GM12878 (cell line): ENCODE data around the gene TMEM170B. TPM values are rescaled to one million over a fixed set of nuclear protein-coding genes. Genes with fewer than 3 reads are reported as not detected.

Experiments
- ATAC-seq: fragments of 200-7000 bp; cut with Tn5 transposase; 3 replicates; pipeline ENCODE4 v1.9.1; 2020; ENCODE audit warnings: mild to moderate bottlenecking, moderate library complexity
- BruUV-seq: library from RNA; stranded (reverse); fragments of 400-500 nt; replicated peaks from 2 replicates; lab custom pipeline; 2021; lab: Mats Ljungman, UMichigan
- CTCF ChIA-PET: fragments of 300-600 bp; sonication (Branson Sonifier 250); formaldehyde crosslinking; extraction: SDS; loops from one replicate; lab custom pipeline; 2021; ENCODE audit warnings: inconsistent platforms; lab: Yijun Ruan, JAX
- POLR2A ChIA-PET: fragments of 350-600 bp; formaldehyde crosslinking; extraction: SDS; loops from one replicate; lab custom pipeline; 2021; ENCODE audit warnings: inconsistent platforms; lab: Charles Lee
- RAD21 ChIA-PET: fragments of 300-600 bp; sonication (Branson Sonifier 250); formaldehyde crosslinking; loops from one replicate; lab custom pipeline; 2023; ENCODE audit warnings: antibody characterized with exemption; ENCODE audit not compliant: unreplicated experiment; lab: Charles Lee
- SMC1A ChIA-PET: fragments of 300-600 bp; sonication (Branson Sonifier 250); formaldehyde crosslinking; loops from one replicate; lab custom pipeline; 2023; ENCODE audit not compliant: unreplicated experiment, uncharacterized antibody; lab: Charles Lee
- DNase-seq: peaks from one replicate; pipeline ENCODE4 v3.0.0-alpha.2; 2011; ENCODE audit warnings: low read depth, low spot score
- FAIRE-seq: peaks from 3 replicates; lab custom pipeline; 2011; peaks lifted over from hg19 to GRCh38; lab: Jason Lieb, UNC
- H2AFZ ChIP-seq: 2 replicates; pipeline ENCODE4 v1.6.0; 2011; ENCODE audit warnings: low read depth, low read length, control low read depth; ENCODE audit not compliant: control insufficient read depth
- H3K27ac ChIP-seq: 2 replicates; pipeline ENCODE4 v1.5.1; 2011; ENCODE audit warnings: control low read depth; ENCODE audit not compliant: control insufficient read depth, insufficient read depth
- H3K27me3 ChIP-seq, 2 experiments: replicated peaks in 1 of 2; 2 replicates each; pipeline versions ENCODE4 v1.6.0 to v1.6.1; 2011; ENCODE audit warnings: low read length in 1 of 2; ENCODE audit not compliant: control insufficient read depth in 2 of 2, insufficient read depth in 2 of 2
- H3K36me3 ChIP-seq, 2 experiments: 2 replicates each; pipeline ENCODE4 v1.5.1; 2011; ENCODE audit warnings: low read length in 1 of 2; ENCODE audit not compliant: control insufficient read depth in 2 of 2, insufficient read depth in 2 of 2
- H3K4me1 ChIP-seq: 2 replicates; pipeline ENCODE4 v1.6.1; 2011; ENCODE audit warnings: mild to moderate bottlenecking, low read length, moderate library complexity, mixed read lengths; ENCODE audit not compliant: control insufficient read depth, insufficient read depth
- H3K4me2 ChIP-seq: 2 replicates; pipeline ENCODE4 v1.6.0; 2011; ENCODE audit warnings: control low read depth; ENCODE audit not compliant: control insufficient read depth, insufficient read depth
- H3K4me3 ChIP-seq: fragments of 200-600 bp; sonication (generic); 2 replicates; pipeline ENCODE4 v1.5.1; 2016
- H3K79me2 ChIP-seq: 2 replicates; pipeline ENCODE4 v1.6.0; 2011; ENCODE audit warnings: low read length; ENCODE audit not compliant: control insufficient read depth, insufficient read depth
- H3K9ac ChIP-seq: 2 replicates; pipeline ENCODE4 v1.8.0; 2011; ENCODE audit warnings: low read length, control low read depth, mixed read lengths; ENCODE audit not compliant: control insufficient read depth, insufficient read depth
- H3K9me3 ChIP-seq: replicated peaks from 3 replicates; pipeline ENCODE4 v1.5.1; 2011; ENCODE audit warnings: mild to moderate bottlenecking, low read length; ENCODE audit not compliant: control insufficient read depth, insufficient read depth
- H4K20me1 ChIP-seq: 2 replicates; pipeline ENCODE4 v1.6.0; 2011; ENCODE audit not compliant: control insufficient read depth, insufficient read depth
- ATF7 ChIP-seq: fragments of 450-650 bp; IDR thresholded peaks from 2 replicates; pipeline ENCODE4 v1.6.1; 2016; ENCODE audit warnings: low read depth, mild to moderate bottlenecking
- GABPA ChIP-seq: IDR thresholded peaks from 2 replicates; pipeline ENCODE4 v1.6.1; 2014; ENCODE audit warnings: antibody characterized with exemption, low read depth, mild to moderate bottlenecking, inconsistent platforms
- GATAD2B ChIP-seq: fragments of 450-650 bp; conservative IDR thresholded peaks from 2 replicates; pipeline ENCODE4 v1.6.1; 2017; ENCODE audit warnings: low read depth, mild to moderate bottlenecking, moderate library complexity
- HCFC1 ChIP-seq: fragments of 150-350 bp; IDR thresholded peaks from 2 replicates; pipeline ENCODE4 v1.6.1; 2014; ENCODE audit warnings: low read length
- HDAC6 ChIP-seq: fragments of 200-600 bp; sonication (generic); IDR thresholded peaks from one replicate; pipeline ENCODE4 v1.8.0; 2017; ENCODE audit warnings: antibody characterized with exemption; ENCODE audit not compliant: unreplicated experiment
- HDGF ChIP-seq: fragments of 450-650 bp; IDR thresholded peaks from 2 replicates; pipeline ENCODE4 v1.6.1; 2016; ENCODE audit warnings: antibody characterized with exemption
- IRF5 ChIP-seq: fragments of 450-650 bp; IDR thresholded peaks from 2 replicates; pipeline ENCODE4 v1.6.1; 2017; ENCODE audit warnings: borderline replicate concordance
- MEF2B ChIP-seq: fragments of 450-650 bp; IDR thresholded peaks from 2 replicates; pipeline ENCODE4 v1.6.1; 2018; ENCODE audit warnings: mild to moderate bottlenecking, moderate library complexity; ENCODE audit not compliant: partially characterized antibody, poor library complexity, severe bottlenecking
- MLLT1 ChIP-seq: fragments of 450-650 bp; IDR thresholded peaks from 2 replicates; pipeline ENCODE4 v1.6.1; 2016; ENCODE audit warnings: mild to moderate bottlenecking
- NFYB ChIP-seq: IDR thresholded peaks from 2 replicates; pipeline ENCODE4 v1.6.1; 2011; ENCODE audit warnings: low read depth, mild to moderate bottlenecking, low read length, improper control_type of control experiment, moderate library complexity; ENCODE audit not compliant: insufficient read depth
- PAX8 ChIP-seq: fragments of 450-650 bp; IDR thresholded peaks from 2 replicates; pipeline ENCODE4 v1.6.1; 2017; ENCODE audit warnings: mild to moderate bottlenecking, moderate library complexity
- RAD51 ChIP-seq: fragments of 450-650 bp; IDR thresholded peaks from 2 replicates; pipeline ENCODE4 v1.6.1; 2016; ENCODE audit warnings: moderate library complexity, mild to moderate bottlenecking, inconsistent platforms
- SRF ChIP-seq, 2 experiments: IDR thresholded peaks; 2 replicates each; pipeline ENCODE4 v1.6.1; 2011; ENCODE audit warnings: low read depth in 2 of 2, low read length in 2 of 2, mild to moderate bottlenecking in 1 of 2, moderate library complexity in 1 of 2
- TAF1 ChIP-seq: IDR thresholded peaks from 2 replicates; pipeline ENCODE4 v1.6.1; 2011; ENCODE audit warnings: mild to moderate bottlenecking, low read depth, low read length, borderline replicate concordance
- YBX1 ChIP-seq: fragments of 450-650 bp; IDR thresholded peaks from 2 replicates; pipeline ENCODE4 v1.6.1; 2016; ENCODE audit warnings: antibody characterized with exemption
- ZBTB33 ChIP-seq: fragments of 450-650 bp; IDR thresholded peaks from 2 replicates; pipeline ENCODE4 v1.6.1; 2017; ENCODE audit warnings: mild to moderate bottlenecking
- ZNF274 ChIP-seq: IDR thresholded peaks from one replicate; pipeline ENCODE4 v1.8.0; 2011; ENCODE audit not compliant: insufficient read length, insufficient read depth
- WGBS: methylation state at CpG from one replicate; pipeline ENCODE4 v1.1.6; 2016; ENCODE audit warnings: low lambda C conversion rate; ENCODE audit not compliant: insufficient replicate concordance, insufficient coverage; ENCODE audit errors: missing lambda C conversion rate; 5-methylcytosine and 5-hydroxymethylcytosine counted together
- in situ Hi-C: fragments of 300-500 bp; cut with MboI; formaldehyde crosslinking; loops from 9 replicates; pipeline ENCODE4 v1.14.3; 2018; ENCODE audit warnings: mixed read lengths
- intact Hi-C: fragments of 100-400 bp; cut with micrococcal nuclease; formaldehyde crosslinking; loops from one replicate; pipeline ENCODE4 v1.14.2; 2022; ENCODE audit not compliant: unreplicated experiment
- polyA plus RNA-seq, 11 experiments: library from polyadenylated mRNA; depleted of rRNA in 4 of 11; unstranded in 6 of 11; stranded (reverse) in 5 of 11; fragments of >200 nt; fragmentation: Nextera tagmentation in 4 of 11; fragmentation: Illumina TruSeq in 1 of 11; extraction: Ambion mirVana in 4 of 11; extraction: Trizol in 1 of 11; gene quantifications; 1 replicate in 1 of 11; 2 replicates in 10 of 11; pipeline versions ENCODE4 v1.2.1 to v1.2.3, GENCODE V29; 2011 to 2016; ENCODE audit warnings: inconsistent platforms in 2 of 11, missing spikeins in 2 of 11, low read depth in 1 of 11
- total RNA-seq, 4 experiments: library from RNA; depleted of rRNA in 3 of 4; stranded (reverse); fragments of >200 nt in 3 of 4; fragmentation: Illumina TruSeq in 1 of 4; extraction: Trizol in 1 of 4; gene quantifications; 2 replicates each; pipeline versions ENCODE4 v1.2.1 to v1.2.3, GENCODE V29; 2013 to 2021

The TMEM170B gene
- total and polyA plus RNA-seq, 10 of the 15 experiments (the other 5 are each of a cell fraction or from before 2014, with no cell fraction given) = 0.38 to 10.3 (median 4.2) TPM

GRCh38 chr6:11600251-11600650, 62.7 kb downstream of the TMEM170B start:
- DNase-seq = no peak
- intact Hi-C loops = no loop called here
- Histone ChIP-seq H3K79me2 (no peaks in the 10 kb centered on the region), H3K9me3 (no peaks in the 10 kb centered on the region), H3K4me1 (no peaks in the 10 kb centered on the region), H3K27me3 (peaks cover 0 to 2% of the 10 kb centered on the region in 2 experiments; a peak in 1 of 4 replicates), H3K4me3 (no peak overlapping the region), H3K36me3 (no peaks in the 10 kb centered on the region), H3K9ac (no peak overlapping the region), H3K4me2 (no peak overlapping the region), H2AFZ (no peak overlapping the region), H3K27ac (no peak overlapping the region), H4K20me1 (no peaks in the 10 kb centered on the region)
- no TSS peak for BruUV-seq
- no peak for FAIRE-seq
- ATAC-seq = no peak
- ChIA-PET SMC1A (no interaction called here), POLR2A (no interaction called here), RAD21 (no interaction called here), CTCF (interaction anchor here (1.2 kb wide), 1 partner anchor 15 kb away, joined by 3 read pairs; no protein-coding TSS in a partner anchor)
- 46% methylated on average over 7 of the region's 7 CpGs for WGBS
- in situ Hi-C loops = no loop called here
- TF ChIP-seq MEF2B (no peak), TAF1 (no peak), ZNF274 (no peak), GATAD2B (no peak), PAX8 (no peak), IRF5 (no peak), HCFC1 (no peak), YBX1 (no peak), GABPA (no peak), HDAC6 (no peak), ZBTB33 (no peak), SRF (IDR thresholded peaks at IDR 0.05; ENCODE audit: low read depth in 2 of 2, low read length in 2 of 2) (no peak), ATF7 (no peak), NFYB (no peak), RAD51 (no peak), HDGF (no peak), MLLT1 (no peak)
